ENCODE results near the gene PPP1R37.

PPP1R37 gene

DNA sequence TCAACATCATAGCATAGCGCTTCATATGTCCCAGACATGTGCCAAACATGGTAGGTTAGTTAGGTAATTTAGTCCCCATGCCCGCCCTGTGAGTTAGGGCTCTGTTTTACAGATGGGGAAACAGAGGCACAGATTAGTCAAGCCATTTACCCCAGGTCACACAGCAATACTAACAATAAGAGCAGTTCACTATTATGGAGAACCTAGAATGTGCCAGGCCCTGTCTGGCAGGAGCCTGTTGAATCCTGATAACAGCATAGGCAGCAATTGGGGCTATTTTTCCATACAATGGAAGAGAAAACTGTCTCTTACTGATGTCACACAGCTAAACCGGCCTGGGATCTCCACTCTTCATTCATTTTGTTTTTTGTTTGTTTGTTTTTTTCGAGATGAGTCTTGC is 6.5 kb upstream of the PPP1R37 start:
- H3K9me3 ChIP-seq (ENCODE audit: insufficient read depth, low read depth, low read length), result peaks cover 3% of the 10 kb centered on the region
- no peak overlapping the region for H3K14ac ChIP-seq (ENCODE audit: low read length)
- H3K79me2 ChIP-seq (ENCODE audit: control insufficient read depth, insufficient read depth, low read length, poor library complexity), result no peaks in the 10 kb centered on the region
- no peak overlapping the region for H3K4me2 ChIP-seq (ENCODE audit: low read length)
- no peak overlapping the region for H4K8ac ChIP-seq (ENCODE audit: low read depth, low read length)
- peaks cover 28 to 34% of the 10 kb centered on the region in 2 experiments for H3K36me3 ChIP-seq (ENCODE audit: control insufficient read depth in 1 of 2, insufficient read depth in 2 of 2, low read length in 2 of 2)
- no CpG with 5 or more reads among the region's 4 CpGs for WGBS (ENCODE audit: extremely low coverage, insufficient coverage, insufficient read length)
- H3K4me3 ChIP-seq (ENCODE audit: low read depth, low read length), result no peak overlapping the region
- no peak overlapping the region for H4K12ac ChIP-seq (ENCODE audit: low read depth, low read length)
- H3K27me3 ChIP-seq (ENCODE audit: insufficient read depth, low read length), result no peaks in the 10 kb centered on the region
- no peak overlapping the region for H2AFZ ChIP-seq (ENCODE audit: insufficient read depth, low read length, poor library complexity)
- no peak overlapping the region for H3K18ac ChIP-seq (ENCODE audit: low read length)
- H3K9ac ChIP-seq (ENCODE audit: low read length), result no peak overlapping the region
- no peak overlapping the region for H2BK12ac ChIP-seq (ENCODE audit: low read length)
- no peak overlapping the region for H3K23ac ChIP-seq (ENCODE audit: low read length)
- H3K4me1 ChIP-seq (ENCODE audit: control insufficient read depth in 1 of 2, insufficient read depth in 2 of 2, low read length in 2 of 2), result peaks cover 4 to 9% of the 10 kb centered on the region in 2 experiments
- H2AK5ac ChIP-seq (ENCODE audit: low read length), result no peak overlapping the region
- H2BK120ac ChIP-seq (ENCODE audit: insufficient read depth, low read length, poor library complexity), result no peak overlapping the region
- H3K4ac ChIP-seq (ENCODE audit: low read depth, low read length), result no peak overlapping the region
- H4K91ac ChIP-seq (ENCODE audit: low read depth, low read length), result no peak overlapping the region
- H3K27ac ChIP-seq (ENCODE audit: low read depth, low read length), result no peak overlapping the region
- no peak for DNase-seq
- no peak overlapping the region for H2BK5ac ChIP-seq (ENCODE audit: low read depth, low read length, poor library complexity)
- H3K79me1 ChIP-seq (ENCODE audit: low read length), result no peaks in the 10 kb centered on the region

DNA sequence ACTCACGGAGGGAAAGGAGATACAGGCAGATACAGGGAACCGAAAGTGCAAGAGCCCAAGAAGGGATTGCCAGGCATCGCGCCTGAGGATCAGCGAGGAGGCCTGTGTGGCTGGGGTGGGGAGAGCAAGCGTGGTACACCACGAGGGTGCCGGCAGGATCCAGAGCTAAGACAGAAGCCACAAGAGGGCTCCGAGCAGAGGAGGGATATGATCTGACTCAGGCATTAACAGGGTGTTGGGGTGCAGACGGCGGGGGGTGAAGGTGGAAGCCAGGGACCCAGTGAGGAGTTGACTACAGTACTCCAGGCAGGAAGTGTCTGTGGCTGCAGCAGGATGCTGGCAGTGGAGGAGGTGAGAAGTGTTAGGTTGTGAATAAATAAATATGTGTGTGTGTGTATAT is 5.4 kb upstream of the PPP1R37 start:
- no peak overlapping the region for H4K12ac ChIP-seq (ENCODE audit: low read depth, low read length)
- no peak overlapping the region for H4K91ac ChIP-seq (ENCODE audit: low read depth, low read length)
- H3K27me3 ChIP-seq (ENCODE audit: insufficient read depth, low read length), result no peaks in the 10 kb centered on the region
- H3K14ac ChIP-seq (ENCODE audit: low read length), result no peak overlapping the region
- peaks cover 3% of the 10 kb centered on the region for H3K79me1 ChIP-seq (ENCODE audit: low read length)
- H3K4ac ChIP-seq (ENCODE audit: low read depth, low read length), result no peak overlapping the region
- no CpG with 5 or more reads among the region's 11 CpGs for WGBS (ENCODE audit: extremely low coverage, insufficient coverage, insufficient read length)
- H3K4me3 ChIP-seq (ENCODE audit: low read depth, low read length), result no peak overlapping the region
- H3K36me3 ChIP-seq (ENCODE audit: control insufficient read depth in 1 of 2, insufficient read depth in 2 of 2, low read length in 2 of 2), result peaks cover 19 to 26% of the 10 kb centered on the region in 2 experiments
- H3K27ac ChIP-seq (ENCODE audit: low read depth, low read length), result no peak overlapping the region
- H2AFZ ChIP-seq (ENCODE audit: insufficient read depth, low read length, poor library complexity), result no peak overlapping the region
- H2BK120ac ChIP-seq (ENCODE audit: insufficient read depth, low read length, poor library complexity), result no peak overlapping the region
- H3K9me3 ChIP-seq (ENCODE audit: insufficient read depth, low read depth, low read length), result no peaks in the 10 kb centered on the region
- no peak overlapping the region for H2BK12ac ChIP-seq (ENCODE audit: low read length)
- H2AK5ac ChIP-seq (ENCODE audit: low read length), result no peak overlapping the region
- H3K18ac ChIP-seq (ENCODE audit: low read length), result no peak overlapping the region
- no peak overlapping the region for H3K9ac ChIP-seq (ENCODE audit: low read length)
- no peak overlapping the region for H4K8ac ChIP-seq (ENCODE audit: low read depth, low read length)
- peaks cover 4 to 9% of the 10 kb centered on the region in 2 experiments for H3K4me1 ChIP-seq (ENCODE audit: control insufficient read depth in 1 of 2, insufficient read depth in 2 of 2, low read length in 2 of 2)
- peaks cover 2% of the 10 kb centered on the region for H3K79me2 ChIP-seq (ENCODE audit: control insufficient read depth, insufficient read depth, low read length, poor library complexity)
- H3K4me2 ChIP-seq (ENCODE audit: low read length), result no peak overlapping the region
- no peak for DNase-seq
- H3K23ac ChIP-seq (ENCODE audit: low read length), result no peak overlapping the region
- no peak overlapping the region for H2BK5ac ChIP-seq (ENCODE audit: low read depth, low read length, poor library complexity)

DNA sequence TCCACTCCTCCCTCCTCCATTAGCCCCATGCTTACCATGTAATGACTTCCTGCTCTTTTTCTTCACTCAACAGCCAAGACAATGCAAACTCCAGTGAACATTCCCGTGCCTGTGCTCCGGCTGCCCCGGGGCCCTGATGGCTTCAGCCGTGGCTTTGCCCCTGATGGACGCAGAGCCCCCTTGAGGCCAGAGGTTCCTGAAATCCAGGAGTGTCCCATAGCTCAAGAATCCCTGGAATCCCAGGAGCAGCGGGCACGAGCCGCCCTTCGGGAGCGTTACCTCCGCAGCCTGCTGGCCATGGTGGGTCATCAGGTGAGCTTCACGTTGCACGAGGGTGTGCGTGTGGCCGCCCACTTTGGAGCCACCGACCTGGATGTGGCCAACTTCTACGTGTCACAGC is 2.9 kb upstream of the PPP1R37 start:
- H3K23ac ChIP-seq (ENCODE audit: low read length), result no peak overlapping the region
- H3K14ac ChIP-seq (ENCODE audit: low read length), result no peak overlapping the region
- H2AFZ ChIP-seq (ENCODE audit: insufficient read depth, low read length, poor library complexity), result no peak overlapping the region

DNA sequence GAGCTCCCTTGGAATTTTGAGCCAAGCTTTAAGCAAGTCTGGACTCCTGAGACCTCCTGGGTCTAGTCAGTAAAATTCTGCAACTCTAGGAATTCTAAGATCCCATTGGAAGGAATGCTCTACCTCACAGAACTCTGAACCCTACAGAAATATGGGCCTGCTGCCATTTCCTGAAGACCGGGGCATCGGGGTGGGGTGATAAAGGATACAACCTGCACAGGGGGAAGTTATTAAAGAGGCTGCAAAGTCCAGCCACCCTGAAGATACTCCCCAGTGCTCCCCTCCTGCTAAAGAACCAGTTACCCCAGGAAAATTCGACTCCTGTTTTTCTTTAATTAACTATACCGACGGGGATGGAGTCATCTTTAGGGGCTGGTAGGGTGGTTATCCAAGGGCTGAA is 2.4 kb upstream of the PPP1R37 start:
- Histone ChIP-seq H3K23ac (ENCODE audit: low read length) (no peak overlapping the region), H2BK12ac (ENCODE audit: low read length) (no peak overlapping the region), H4K91ac (ENCODE audit: low read depth, low read length) (no peak overlapping the region), H3K9ac (ENCODE audit: low read length) (no peak overlapping the region), H3K4me3 (ENCODE audit: low read depth, low read length) (no peak overlapping the region), H2BK120ac (ENCODE audit: insufficient read depth, low read length, poor library complexity) (no peak overlapping the region), H4K8ac (ENCODE audit: low read depth, low read length) (no peak overlapping the region), H3K9me3 (ENCODE audit: insufficient read depth, low read depth, low read length) (no peaks in the 10 kb centered on the region), H4K12ac (ENCODE audit: low read depth, low read length) (no peak overlapping the region), H2AFZ (ENCODE audit: insufficient read depth, low read length, poor library complexity) (no peak overlapping the region), H3K27me3 (ENCODE audit: insufficient read depth, low read length) (no peaks in the 10 kb centered on the region), H3K18ac (ENCODE audit: low read length) (no peak overlapping the region), H3K4me1 (ENCODE audit: control insufficient read depth in 1 of 2, insufficient read depth in 2 of 2, low read length in 2 of 2) (peaks cover 13 to 15% of the 10 kb centered on the region in 2 experiments), H3K36me3 (ENCODE audit: control insufficient read depth in 1 of 2, insufficient read depth in 2 of 2, low read length in 2 of 2) (peaks cover 19 to 23% of the 10 kb centered on the region in 2 experiments), H3K27ac (ENCODE audit: low read depth, low read length) (no peak overlapping the region), H3K14ac (ENCODE audit: low read length) (no peak overlapping the region), H2BK5ac (ENCODE audit: low read depth, low read length, poor library complexity) (no peak overlapping the region), H3K79me2 (ENCODE audit: control insufficient read depth, insufficient read depth, low read length, poor library complexity) (peaks cover 22% of the 10 kb centered on the region), H3K4me2 (ENCODE audit: low read length) (no peak overlapping the region), H3K4ac (ENCODE audit: low read depth, low read length) (no peak overlapping the region), H3K79me1 (ENCODE audit: low read length) (peaks cover 10% of the 10 kb centered on the region), H2AK5ac (ENCODE audit: low read length) (no peak overlapping the region)
- no CpG with 5 or more reads among the region's 5 CpGs for WGBS (ENCODE audit: extremely low coverage, insufficient coverage, insufficient read length)
- no peak for DNase-seq

More for the DNA sequence above, 2.9 kb upstream of the PPP1R37 start:
- Histone ChIP-seq H4K12ac (ENCODE audit: low read depth, low read length) (no peak overlapping the region), H3K4me2 (ENCODE audit: low read length) (no peak overlapping the region), H3K27ac (ENCODE audit: low read depth, low read length) (no peak overlapping the region), H3K79me2 (ENCODE audit: control insufficient read depth, insufficient read depth, low read length, poor library complexity) (peaks cover 20% of the 10 kb centered on the region), H2BK120ac (ENCODE audit: insufficient read depth, low read length, poor library complexity) (no peak overlapping the region), H2AK5ac (ENCODE audit: low read length) (no peak overlapping the region), H4K8ac (ENCODE audit: low read depth, low read length) (no peak overlapping the region), H3K79me1 (ENCODE audit: low read length) (peaks cover 10% of the 10 kb centered on the region), H3K36me3 (ENCODE audit: control insufficient read depth in 1 of 2, insufficient read depth in 2 of 2, low read length in 2 of 2) (peaks cover 19 to 26% of the 10 kb centered on the region in 2 experiments), H3K9ac (ENCODE audit: low read length) (no peak overlapping the region), H3K4me1 (ENCODE audit: control insufficient read depth in 1 of 2, insufficient read depth in 2 of 2, low read length in 2 of 2) (peaks cover 13 to 15% of the 10 kb centered on the region in 2 experiments), H2BK5ac (ENCODE audit: low read depth, low read length, poor library complexity) (no peak overlapping the region), H3K27me3 (ENCODE audit: insufficient read depth, low read length) (no peaks in the 10 kb centered on the region), H3K4me3 (ENCODE audit: low read depth, low read length) (no peak overlapping the region), H3K4ac (ENCODE audit: low read depth, low read length) (no peak overlapping the region), H3K9me3 (ENCODE audit: insufficient read depth, low read depth, low read length) (no peaks in the 10 kb centered on the region), H3K18ac (ENCODE audit: low read length) (no peak overlapping the region), H2BK12ac (ENCODE audit: low read length) (no peak overlapping the region), H4K91ac (ENCODE audit: low read depth, low read length) (no peak overlapping the region)
- no CpG with 5 or more reads among the region's 17 CpGs for WGBS (ENCODE audit: extremely low coverage, insufficient coverage, insufficient read length)
- DNase-seq, result peak; percentile 35 to 56

Measured in trophoblast cell (in vitro differentiated cells and primary cell).